HG03432 (cell line): ENCODE results near the gene NTM.
A peak's percentile ranks its signal among the peaks of the same experiment; 100 is the strongest.

Source experiments
- ATAC-seq: cut with Tn5 transposase; IDR thresholded peaks from one replicate; pipeline ENCODE4 v1.9.1; 2021; ENCODE audit warnings: mild to moderate bottlenecking, moderate library complexity; ENCODE audit not compliant: unreplicated experiment

NTM gene

DNA sequence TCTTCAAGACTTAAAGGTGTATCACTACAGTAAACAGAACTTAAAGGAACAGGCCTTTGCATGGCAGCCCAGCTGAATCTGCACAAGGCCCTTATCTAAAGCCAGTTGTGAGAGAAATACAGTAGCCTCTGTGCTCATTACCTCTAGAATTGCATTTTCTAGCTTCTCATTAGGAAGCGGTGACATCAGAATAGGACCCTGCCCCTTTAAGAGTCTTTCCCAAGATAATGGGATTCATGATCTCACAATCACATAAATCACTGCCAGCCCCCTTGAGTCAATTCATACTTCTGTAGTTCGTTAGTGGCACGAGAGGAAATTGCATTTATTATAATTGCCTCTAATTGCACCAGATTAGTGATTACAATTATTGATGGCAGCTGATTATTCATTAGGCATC is 170.3 kb downstream of the NTM start:
- ATAC-seq: no peak

DNA sequence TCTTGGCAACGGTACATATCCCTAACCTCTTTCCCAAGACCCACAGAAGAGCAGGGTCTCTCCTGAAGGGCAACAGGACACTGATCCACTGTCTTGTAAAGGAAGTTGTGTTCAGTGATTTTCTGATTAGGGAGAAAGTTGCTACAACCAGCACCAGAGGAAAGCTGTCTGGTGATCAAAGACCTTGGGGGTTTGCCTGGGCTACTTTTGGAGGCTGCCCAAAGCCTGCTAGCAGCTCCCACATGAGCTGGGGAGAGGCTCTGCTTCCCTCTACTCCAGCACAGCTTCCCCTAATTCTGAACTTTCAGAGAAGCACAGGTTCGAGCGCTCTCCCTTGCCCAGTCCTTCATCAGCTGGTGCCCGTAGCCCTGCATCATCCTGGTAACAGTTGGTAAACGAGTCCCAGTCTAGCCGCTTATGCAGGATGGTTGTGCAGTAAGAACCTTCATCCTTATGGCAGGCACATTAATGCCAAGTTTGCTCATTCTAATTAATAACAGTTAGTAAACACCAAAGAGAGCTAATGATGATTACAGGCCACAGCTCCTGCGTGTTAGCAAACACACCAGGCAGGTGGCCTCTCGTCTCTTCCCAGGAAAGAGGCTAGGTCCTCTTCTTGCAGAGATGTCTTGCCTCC is 173.1 kb downstream of the NTM start:
- ATAC-seq: no peak

DNA sequence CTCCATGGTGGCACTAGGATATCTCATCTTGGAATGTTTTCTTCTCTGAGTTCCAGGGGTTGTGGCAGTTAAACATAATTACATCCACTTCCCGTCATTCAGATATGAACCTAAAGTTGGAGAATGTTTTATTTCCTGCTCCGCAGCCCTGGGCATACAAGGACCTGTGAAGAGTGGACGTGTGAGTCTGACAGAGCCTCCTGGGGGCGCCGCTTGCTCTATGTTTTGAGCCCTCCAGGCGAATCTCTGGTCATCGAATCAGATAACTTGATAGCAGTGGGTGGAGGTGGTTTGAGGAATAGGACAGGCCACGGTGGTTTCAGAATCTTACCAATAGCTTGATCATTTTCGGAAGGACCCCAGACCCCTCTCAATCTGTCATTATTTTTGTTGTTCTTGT is 174.2 kb downstream of the NTM start:
- no peak for ATAC-seq

DNA sequence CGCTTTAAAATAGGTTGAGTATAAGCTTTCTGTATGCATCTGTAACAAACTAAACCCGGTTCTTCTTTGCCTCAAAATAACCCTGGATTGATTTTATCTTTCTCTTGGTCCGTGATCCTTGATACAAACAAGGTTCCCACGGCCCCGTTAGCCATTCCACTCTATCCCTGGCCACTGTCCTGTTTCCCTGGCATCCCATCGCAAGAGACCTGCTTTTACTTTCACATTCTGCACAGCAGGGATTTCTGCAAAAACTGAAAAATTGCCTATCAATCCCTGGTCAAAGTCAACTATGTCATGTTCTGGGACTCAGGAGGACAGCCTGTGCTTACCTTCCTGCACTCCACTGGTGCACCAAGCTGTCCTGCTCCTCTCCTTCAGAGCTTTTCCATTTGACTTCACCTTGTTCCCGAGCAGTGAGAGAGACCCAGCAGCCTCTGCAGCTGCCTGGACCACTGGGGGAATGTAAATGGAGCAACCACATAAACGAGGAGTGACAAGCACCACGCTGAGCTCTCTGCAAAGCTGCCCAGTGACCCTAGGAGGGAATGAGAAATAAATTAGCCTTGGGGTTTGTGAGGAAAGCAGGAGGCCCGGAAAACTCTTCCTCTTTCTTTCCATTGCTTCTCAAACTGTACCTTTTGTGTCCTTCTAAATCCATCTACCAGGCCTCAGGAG is 175.9 kb downstream of the NTM start:
- no peak for ATAC-seq

DNA sequence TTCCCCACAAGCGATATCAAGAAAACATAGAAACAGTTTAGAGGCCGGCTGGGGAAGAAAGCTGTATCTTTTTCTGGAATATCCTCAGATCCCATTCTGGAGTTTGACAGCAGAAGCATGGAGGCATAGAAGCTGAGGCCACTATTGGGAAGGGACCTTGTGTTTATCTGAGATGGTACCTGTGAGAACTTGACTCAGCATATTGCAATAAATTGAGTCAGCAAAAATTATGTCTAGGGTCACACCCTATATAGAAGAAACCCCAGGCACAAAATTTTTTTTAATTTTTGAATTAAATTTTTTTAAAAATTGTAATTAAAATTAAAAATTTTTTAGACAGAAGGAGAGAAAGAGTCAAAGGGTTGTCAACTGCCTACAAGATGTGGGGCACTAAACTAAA is 178.7 kb downstream of the NTM start:
- no peak for ATAC-seq

DNA sequence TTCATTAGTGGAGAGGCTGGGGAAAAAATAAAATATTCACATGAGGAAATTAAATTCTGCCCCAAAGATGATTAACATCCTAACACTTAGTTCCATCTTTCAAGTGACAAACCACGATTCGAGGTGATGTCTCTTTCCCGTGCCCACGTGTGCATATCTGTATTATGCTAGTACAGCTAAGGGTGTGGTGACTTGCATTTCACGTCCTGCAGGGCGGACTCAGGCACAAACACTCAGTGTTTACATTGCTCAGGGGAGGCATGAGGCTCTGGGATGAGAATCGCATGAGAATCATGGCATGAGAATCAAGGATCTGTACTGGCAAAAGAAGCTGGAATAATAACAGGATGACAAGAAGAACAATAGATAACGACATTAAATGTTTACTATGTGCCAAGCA is 179.4 kb downstream of the NTM start:
- no peak for ATAC-seq

DNA sequence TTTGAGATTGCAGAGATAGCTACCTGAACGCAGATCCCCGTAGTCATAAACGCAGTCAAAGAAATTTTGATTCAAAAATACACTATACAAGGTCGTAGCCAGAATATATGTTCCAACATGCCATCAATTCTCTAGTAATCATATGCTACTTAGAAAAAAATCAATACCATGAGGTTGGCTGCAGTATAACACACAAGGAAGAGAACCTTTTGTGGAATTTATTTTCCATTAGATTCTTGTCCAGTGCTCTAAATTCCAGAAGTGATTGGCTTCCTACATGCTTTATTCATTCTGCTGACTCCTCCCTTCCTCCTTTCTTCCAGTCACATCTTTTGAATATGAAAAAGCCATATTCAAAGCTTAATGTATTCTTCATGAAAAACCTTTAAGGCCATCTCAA is 189.9 kb downstream of the NTM start:
- ATAC-seq: no peak

DNA sequence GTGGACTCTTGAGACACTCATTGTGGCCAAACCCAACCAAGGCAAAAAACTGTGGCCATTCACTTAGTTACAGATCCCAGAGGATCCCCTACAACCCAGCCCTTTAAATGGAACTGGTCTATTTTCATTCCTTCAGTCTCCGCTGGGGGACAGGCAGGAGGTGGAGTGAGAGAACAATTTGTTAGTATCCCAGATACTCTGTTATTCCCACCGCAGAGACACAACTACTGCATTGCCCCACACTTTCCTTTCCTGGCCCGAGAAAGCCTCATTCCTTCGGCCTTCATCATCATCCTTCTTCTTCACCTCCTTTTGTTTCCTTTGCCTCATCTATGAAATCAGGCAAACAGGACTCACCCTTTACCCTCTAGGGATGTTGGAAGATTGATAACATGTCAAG is 191.1 kb downstream of the NTM start:
- ATAC-seq: no peak

DNA sequence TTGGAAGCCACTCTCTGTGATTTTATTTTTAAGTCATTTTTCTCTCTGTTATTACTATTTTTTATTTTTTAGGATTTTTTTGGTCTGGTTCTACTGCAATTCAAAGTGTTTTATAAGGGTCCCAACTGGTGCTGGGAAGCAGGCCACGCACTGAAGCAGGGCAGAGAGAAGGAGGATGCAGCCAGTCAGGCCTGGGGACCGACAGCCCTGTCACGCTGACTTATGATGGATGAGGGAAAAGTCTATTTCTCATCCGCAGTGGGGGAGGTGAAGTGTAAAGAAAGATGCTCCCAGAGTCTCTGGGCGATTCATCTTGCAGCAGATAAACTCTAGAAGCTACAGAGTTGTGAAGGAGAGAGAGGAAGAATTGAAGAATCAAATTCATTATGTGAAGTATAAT is 191.6 kb downstream of the NTM start:
- ATAC-seq: no peak

DNA sequence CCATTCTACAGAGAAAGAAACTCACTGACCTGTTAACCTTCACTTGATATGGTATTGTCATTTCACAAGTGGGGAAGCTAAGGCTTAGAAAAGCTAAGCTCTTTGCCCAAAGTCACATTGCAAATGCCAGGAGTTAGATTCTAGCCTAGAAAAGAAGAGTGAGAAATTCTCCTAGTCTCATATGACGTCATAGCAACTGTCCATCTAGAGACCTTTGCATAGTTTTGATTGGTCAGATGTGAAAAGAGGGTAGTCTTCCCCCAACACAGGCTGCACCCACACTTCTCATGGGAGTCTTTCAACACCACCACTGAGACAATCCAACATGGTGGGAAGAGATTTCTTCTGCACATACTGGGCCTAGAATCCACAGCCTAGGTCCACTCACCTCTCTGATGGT is 197.9 kb downstream of the NTM start:
- ATAC-seq: no peak

DNA sequence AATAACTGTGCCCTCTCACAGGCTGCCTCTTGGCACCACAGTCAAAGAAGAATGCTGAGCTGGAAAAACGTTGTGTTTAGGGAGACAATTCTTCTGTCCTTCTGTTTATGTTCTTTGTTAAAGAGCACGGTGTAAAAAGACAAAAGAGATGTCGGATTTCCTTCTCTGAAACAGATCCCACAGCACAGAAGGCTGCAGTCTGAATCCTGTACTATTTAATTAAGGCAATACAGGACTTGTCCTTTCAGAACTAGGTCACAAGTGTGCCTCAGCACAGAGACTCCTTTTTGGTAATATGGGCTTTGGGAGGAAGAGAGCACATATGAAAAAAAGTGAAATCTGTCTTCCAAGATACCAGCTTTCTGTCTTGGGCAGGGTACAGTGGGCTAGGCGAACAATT is 201.2 kb downstream of the NTM start:
- ATAC-seq: no peak

DNA sequence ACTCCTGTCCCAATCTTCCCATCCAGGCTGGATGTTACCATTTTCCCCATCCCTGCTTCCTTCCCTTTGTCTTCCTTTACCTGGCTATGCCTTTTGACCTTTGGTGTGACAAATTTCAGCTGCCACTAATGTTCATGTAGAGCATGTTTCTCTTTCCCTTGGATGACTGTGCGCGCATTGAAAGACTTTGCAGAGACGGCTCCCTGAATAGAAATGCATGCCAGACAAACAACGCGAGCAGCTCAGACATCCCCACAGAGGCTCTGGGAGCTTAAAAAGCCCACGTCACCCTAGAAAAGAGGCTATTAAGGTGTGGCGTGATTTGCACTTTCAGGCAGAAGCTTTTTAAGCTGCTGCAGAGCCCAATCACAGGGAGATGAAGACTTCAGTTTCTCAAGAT is 202.0 kb downstream of the NTM start:
- ATAC-seq: no peak

DNA sequence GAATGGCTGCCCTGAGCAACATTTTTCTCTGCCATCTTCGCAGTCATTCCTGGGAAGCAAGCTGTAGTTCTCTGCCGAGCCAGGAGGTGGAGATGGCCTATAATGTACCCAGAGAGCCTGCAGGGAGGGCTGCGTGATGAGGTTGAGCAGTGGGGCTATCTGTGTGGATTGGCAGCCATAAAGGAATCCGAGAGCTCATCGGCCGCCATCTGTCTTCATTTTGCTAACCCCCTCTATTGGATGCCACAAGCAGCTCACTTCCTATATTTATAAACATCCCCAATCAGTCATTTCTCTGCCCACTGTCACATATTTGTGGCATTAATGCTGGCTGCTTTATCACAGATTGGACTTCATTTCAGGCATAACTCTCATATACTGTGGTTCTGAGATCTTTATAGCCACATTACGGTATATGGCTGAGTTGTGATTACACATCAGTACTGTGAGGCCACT is 209.5 kb downstream of the NTM start:
- ATAC-seq: peak; percentile 82

DNA sequence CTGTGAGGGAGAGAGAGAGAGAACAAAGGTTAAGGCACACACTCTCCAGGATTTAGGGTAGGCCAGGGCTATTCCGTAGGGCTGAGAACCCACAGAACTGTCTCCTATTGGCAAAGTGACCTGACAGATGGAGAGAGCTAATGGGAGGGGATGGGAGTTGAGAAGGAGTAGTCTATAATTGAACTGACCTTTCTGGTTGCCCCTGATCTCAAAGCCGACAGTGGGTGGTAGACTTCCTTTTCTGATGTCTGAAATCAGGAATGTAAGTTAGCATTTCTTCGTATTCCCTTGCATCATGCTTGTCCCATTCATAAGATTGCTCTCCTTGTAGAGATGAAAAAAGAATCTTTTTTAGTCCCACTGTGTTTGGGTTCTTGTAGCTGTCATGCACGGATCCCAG is 210.1 kb downstream of the NTM start:
- ATAC-seq: no peak

DNA sequence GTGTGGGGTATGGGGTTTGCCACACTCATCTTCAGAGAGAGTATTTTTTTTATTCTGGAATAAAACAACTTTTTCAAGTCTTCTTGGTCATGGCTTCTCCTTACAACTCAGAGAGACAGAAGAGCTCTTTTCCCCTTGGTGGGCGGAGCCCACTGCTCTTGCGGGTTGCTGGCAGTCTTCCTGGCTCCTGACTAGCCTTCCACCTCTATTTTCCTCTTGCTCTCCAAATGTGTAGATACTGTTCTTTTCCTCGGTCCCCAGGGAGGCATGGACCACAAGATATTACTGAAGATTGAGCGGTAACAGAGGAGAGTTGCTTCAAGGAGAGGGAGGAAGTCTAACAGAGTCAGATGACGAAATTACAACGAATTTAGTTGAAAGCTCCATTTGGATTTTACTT is 210.6 kb downstream of the NTM start:
- no peak for ATAC-seq

DNA sequence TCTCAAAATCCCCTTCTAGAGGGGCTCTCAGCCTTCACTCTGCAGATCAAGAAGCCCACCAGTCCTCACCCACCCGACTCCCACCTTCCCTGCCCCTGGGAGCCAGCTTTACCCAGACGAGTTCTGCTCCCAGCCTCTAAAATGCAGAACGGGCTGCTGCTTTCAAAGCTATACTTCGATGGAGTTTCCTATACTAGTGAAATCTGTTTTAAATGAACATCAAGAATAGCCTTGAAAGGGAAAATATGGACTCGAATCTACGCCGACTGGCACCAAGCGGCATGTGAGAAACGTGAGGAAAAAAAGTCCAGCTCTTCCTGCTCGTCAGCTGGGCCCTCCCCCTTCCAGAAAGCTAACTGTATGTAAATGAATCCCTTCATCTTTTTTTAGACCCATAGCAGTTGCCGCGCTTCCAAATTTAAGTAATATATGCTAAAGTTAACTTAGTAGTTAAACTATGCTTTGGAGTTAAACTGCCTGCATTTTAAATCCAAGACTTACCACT is 211.7 kb downstream of the NTM start:
- no peak for ATAC-seq

DNA sequence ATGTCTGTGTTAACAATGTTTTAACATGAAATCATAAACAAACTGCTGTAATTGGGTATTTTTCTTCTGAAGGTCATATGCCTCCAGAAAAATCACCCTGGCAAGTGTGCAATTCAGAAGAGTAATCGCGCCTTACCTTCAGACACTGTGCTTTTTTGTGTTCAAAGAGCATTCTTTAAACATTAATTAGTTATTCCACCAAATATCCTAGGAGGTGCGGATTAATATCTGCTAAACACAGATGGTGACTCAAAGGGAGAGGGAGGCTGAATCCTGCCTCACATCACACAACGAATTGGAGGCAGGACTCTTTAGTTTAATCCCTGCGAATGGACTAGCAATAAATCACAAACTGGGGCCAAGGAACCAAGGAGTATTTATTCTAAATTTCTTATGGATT is 213.0 kb downstream of the NTM start:
- ATAC-seq: no peak

DNA sequence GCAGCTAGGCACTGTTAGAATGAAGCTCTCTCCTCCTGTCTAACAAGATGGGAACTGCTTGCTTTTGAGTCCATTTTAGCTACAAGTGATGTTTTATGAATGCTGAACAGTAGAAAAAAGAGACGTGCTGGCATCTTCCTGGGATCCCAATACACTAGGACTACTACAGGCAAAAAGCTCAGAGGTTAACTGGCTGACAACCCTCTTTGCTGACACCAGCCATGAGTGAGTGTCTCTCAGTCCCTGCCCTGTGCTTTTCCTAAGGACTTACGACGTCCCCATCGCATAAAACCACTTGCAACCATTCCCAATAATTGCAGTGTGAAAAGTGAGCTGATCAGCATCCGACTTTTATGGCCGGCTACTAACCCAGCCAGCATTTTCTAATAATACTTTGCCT is 213.5 kb downstream of the NTM start:
- ATAC-seq: no peak

DNA sequence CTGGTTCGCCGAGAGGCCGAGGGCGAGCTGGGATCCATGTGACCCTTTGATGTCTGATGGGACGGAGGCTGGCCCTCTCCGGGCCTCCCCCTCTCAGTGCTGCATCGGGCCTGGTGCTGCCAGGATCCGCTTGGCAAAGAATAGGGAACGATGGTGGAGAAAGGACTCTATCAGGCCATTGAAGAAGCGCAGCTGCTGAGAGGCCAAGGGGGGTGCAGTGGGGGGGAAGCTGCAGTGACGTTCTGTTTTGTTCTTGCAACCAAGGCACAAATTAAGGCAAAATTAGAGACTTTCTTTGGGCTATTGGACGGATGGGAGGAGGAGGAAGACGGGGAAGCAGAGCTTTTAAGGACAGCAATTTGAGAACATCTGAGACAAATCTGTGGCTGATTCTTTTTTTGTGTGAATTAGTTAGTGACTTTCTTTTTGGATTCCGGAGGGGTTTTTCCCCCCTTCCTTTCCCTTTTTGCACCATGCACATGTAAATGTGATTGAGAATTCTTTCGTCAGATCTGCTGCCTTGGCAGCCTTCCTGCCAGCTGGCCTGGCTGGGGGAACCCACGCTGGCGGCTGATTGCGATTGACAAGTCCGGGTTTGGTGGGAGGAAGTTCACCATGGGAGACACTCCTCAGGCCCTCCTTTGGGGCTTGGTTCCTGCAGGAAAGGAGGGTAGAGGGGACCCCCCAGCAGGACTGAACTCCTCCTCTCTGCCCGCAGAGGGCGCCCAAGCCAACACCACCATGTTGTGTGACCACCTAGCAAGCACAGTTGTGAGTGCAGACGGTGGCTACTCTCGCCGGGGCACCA is 214.6 kb downstream of the NTM start:
- no peak for ATAC-seq

DNA sequence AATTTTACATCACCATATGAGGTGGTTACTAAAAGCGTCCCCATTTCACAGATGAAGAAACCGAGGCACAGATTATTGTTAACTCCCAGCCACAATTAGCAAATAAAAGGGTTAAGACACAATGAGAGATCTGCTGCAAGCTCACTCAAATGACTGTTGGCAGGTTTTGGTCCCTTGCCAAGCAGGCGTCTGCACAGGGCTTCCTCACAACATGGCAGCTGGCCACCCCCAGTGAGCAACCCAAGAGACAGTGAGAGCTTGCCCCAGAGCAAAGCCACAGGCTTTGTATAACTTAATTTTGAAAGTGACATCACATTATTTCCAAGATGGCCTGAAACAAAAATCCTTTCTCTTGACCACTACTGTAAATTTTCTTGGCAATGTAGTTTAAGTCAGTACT is 217.6 kb downstream of the NTM start:
- no peak for ATAC-seq

DNA sequence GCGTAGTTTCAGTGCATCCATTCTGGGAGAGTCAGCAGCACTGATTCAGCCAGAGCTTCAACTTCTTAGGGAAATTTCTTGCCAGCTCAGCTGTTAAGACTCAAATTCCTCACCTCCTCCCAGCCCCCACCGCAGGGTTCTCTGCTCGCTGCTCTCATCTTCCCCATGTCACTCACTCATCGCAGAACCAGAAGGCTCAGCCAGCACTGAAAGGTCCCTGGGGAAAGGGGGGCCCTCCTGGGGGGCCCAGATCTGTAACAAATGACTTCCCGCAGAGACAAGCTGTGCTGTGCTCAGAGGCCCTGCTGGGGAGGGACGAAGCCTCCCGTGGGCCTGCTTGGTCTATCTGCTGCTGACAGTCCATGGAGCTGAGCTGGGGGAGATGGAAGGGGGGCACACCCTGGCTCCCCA is 220.6 kb downstream of the NTM start:
- no peak for ATAC-seq

DNA sequence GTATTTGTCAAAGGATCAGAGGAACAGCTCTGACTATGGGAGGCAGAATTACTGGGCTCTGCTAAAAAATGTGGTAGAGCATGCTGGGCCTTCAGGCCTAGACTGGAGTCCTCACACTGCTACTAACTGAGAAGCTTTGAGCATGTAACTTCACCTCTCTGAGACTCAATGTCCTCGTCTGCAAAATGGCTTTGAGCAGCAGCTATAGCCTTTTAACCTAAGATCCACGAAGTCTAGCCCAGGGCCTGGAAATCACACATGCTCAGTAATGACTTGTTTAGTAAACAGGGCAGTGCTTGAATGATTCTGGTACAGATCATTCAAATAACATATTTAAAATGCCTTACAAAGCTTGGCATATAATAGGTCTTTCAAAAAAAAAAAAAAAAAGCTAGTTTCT is 221.7 kb downstream of the NTM start:
- no peak for ATAC-seq
